Measurements from ENCODE around the gene LTC4S.

The LTC4S gene

DNA sequence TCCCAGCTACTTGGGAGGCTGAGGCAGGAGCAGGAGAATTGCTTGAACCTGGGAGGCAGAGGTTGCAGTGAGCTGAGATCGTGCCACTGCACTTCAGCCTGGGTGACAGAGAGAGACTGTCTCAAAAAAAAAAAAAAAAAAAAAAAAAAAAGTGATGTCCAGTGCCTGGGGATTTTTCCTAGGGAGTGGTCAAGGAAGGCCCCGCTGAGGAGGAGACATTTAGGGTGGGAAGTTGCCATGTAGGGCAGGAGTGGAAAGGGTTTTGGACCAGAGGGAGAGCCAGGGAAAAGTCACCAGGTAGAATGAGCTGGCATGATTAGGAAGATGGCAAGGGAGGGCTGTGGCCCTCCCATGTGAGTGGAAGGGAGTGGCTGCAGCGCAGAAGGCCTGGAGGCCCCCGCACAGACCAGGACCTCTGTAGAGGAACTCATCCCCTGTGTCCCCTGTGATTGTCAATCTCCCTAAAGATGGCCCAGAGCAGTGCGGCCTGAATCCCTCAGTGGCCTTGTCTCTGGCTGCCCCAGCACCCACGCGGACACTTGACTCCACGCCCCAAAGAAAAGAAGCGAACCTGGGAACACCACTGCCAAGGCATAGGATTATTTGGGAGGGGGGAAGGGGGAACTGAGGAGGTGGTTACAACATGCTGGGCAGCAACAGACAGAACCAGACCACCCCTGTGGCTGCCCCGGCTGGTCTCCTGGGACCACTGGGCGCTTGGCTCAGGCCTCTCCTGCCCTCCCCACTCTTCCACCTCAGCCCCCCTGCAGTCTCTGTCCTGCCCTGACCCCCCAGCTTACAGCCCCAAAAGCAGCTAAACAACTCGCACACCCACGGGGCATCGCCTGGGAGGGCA is 24.3 kb downstream of the LTC4S start:
- TF ChIP-seq EZH2 (IDR thresholded peaks at IDR 0.05; ENCODE audit: borderline replicate concordance, low read depth, low read length, severe bottlenecking) = no peak
- TF ChIP-seq, protein P1, sequence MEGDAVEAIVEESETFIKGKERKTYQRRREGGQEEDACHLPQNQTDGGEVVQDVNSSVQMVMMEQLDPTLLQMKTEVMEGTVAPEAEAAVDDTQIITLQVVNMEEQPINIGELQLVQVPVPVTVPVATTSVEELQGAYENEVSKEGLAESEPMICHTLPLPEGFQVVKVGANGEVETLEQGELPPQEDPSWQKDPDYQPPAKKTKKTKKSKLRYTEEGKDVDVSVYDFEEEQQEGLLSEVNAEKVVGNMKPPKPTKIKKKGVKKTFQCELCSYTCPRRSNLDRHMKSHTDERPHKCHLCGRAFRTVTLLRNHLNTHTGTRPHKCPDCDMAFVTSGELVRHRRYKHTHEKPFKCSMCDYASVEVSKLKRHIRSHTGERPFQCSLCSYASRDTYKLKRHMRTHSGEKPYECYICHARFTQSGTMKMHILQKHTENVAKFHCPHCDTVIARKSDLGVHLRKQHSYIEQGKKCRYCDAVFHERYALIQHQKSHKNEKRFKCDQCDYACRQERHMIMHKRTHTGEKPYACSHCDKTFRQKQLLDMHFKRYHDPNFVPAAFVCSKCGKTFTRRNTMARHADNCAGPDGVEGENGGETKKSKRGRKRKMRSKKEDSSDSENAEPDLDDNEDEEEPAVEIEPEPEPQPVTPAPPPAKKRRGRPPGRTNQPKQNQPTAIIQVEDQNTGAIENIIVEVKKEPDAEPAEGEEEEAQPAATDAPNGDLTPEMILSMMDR (IDR thresholded peaks at IDR 0.05; ENCODE audit: borderline replicate concordance, extremely low read depth, low read length, poor library complexity, severe bottlenecking) = no peak
- H3K27me3 ChIP-seq (ENCODE audit: insufficient read depth, low read length, poor library complexity) = no peaks in the 10 kb centered on the region
- H3K27ac ChIP-seq (ENCODE audit: low read length) = no peak overlapping the region
- no peak overlapping the region for H3K4me3 ChIP-seq (ENCODE audit: low read depth in 1 of 2, low read length in 2 of 2)
- H3K79me2 ChIP-seq (ENCODE audit: insufficient read depth, low read length) = peaks cover 20% of the 10 kb centered on the region
- ATAC-seq (ENCODE audit: insufficient read depth, low read depth) = no peak
- no peak overlapping the region for H3K9ac ChIP-seq (ENCODE audit: low read depth, low read length)
- peaks cover 24% of the 10 kb centered on the region for H3K4me1 ChIP-seq (ENCODE audit: insufficient read depth, low read length)
- peaks cover 9% of the 10 kb centered on the region for H3K36me3 ChIP-seq (ENCODE audit: insufficient read depth, low read length)
- peaks cover 9% of the 10 kb centered on the region for H4K20me1 ChIP-seq (ENCODE audit: insufficient read depth, low read length)
- H3K4me2 ChIP-seq (ENCODE audit: insufficient read depth, low read length) = no peak overlapping the region
- H2AFZ ChIP-seq (ENCODE audit: low read depth, low read length) = no peak overlapping the region
- DNase-seq = no peak
- H3K9me3 ChIP-seq (ENCODE audit: insufficient read depth, low read length, severe bottlenecking) = no peaks in the 10 kb centered on the region

DNA sequence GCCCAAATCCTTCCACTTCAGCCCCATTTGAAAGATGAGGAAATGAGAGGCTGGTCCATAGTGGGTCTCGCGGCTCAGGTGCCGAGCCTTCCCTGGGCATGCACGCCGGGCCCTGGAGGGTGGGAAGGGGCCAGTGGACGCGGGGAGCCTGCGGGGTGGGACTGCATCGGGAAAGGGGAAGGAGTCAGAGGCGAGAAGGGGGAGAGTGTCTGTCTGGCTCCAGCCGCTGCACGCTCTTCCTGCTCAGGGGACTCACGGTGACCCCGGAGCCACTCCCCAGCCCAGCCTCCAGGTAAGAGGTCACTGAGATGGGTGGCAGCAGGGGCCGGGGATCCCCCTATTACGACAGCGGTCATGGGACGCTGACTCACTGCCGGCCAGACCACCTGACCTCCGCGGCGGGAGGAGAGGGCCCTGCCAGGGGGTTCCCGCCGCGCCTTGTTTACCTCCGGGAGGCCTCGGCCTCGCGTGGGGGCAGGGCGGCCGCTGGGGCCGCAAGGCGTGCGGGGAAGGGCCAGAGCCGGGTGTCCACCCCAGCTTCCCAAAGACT is 25.0 kb downstream of the LTC4S start:
- TF ChIP-seq EZH2 (IDR thresholded peaks at IDR 0.05; ENCODE audit: borderline replicate concordance, low read depth, low read length, severe bottlenecking) = no peak
- ATAC-seq (ENCODE audit: insufficient read depth, low read depth) (no peak), DNase-seq (no peak)
- Histone ChIP-seq H3K4me2 (ENCODE audit: insufficient read depth, low read length) (no peak overlapping the region), H3K27ac (ENCODE audit: low read length) (no peak overlapping the region), H2AFZ (ENCODE audit: low read depth, low read length) (no peak overlapping the region), H3K27me3 (ENCODE audit: insufficient read depth, low read length, poor library complexity) (no peaks in the 10 kb centered on the region), H4K20me1 (ENCODE audit: insufficient read depth, low read length) (peaks cover 11% of the 10 kb centered on the region), H3K9me3 (ENCODE audit: insufficient read depth, low read length, severe bottlenecking) (no peaks in the 10 kb centered on the region), H3K9ac (ENCODE audit: low read depth, low read length) (no peak overlapping the region), H3K4me1 (ENCODE audit: insufficient read depth, low read length) (peaks cover 24% of the 10 kb centered on the region), H3K79me2 (ENCODE audit: insufficient read depth, low read length) (peaks cover 20% of the 10 kb centered on the region), H3K4me3 (ENCODE audit: low read depth in 1 of 2, low read length in 2 of 2) (no peak overlapping the region), H3K36me3 (ENCODE audit: insufficient read depth, low read length) (peaks cover 11% of the 10 kb centered on the region)

DNA sequence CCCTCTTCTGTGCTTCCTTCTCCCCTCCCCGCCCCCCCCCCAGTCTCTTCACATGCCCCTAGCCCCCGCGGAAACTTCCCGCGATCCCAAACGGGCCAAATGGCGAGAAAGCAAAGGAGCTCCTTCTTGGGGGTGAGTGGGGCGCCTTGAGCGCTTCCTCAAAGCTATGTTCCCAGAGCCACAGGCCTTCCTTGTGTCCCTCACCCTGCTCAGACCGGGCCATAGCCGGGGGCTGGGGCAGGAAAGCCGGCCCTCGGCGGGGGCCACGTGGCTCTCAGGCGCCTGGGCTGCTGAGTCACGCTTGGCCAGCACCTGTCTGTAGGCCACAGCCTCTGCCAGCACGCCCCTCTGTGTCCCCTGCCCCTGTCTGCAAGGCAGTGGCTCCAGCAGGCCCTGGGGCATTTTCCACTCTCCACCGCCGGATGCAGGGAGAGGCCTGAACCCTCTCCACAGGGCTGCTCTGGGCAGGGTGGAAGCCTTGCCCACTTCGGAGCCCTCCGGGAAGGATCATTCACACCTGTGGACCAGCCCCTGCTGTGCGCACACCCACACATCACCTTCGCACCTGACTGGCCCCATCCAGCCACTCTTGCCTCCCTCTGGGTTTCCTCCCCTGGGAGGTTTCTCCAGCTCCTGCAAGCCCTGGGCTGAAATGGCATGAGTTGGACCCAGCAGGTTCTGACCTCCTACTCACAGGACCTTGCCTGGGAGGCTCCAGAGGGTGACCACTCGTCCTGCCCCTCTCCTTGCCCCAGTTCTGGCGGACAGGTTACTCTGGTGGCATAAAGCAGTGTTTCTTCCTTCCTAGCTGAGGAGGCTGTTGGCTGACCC is 25.7 kb downstream of the LTC4S start:
- Histone ChIP-seq H2AFZ (ENCODE audit: low read depth, low read length) (no peak overlapping the region), H3K4me1 (ENCODE audit: insufficient read depth, low read length) (peaks cover 24% of the 10 kb centered on the region), H3K79me2 (ENCODE audit: insufficient read depth, low read length) (peaks cover 20% of the 10 kb centered on the region), H3K4me3 (ENCODE audit: low read depth in 1 of 2, low read length in 2 of 2) (peak overlapping the region in 1 of 2 experiments; percentile 80; a peak in 1 of 4 replicates), H3K9me3 (ENCODE audit: insufficient read depth, low read length, severe bottlenecking) (no peaks in the 10 kb centered on the region), H3K4me2 (ENCODE audit: insufficient read depth, low read length) (peak overlapping the region; percentile 78), H3K36me3 (ENCODE audit: insufficient read depth, low read length) (peaks cover 18% of the 10 kb centered on the region), H3K27ac (ENCODE audit: low read length) (peak overlapping the region; percentile 76; the same call in 1 of the 2 replicates), H3K9ac (ENCODE audit: low read depth, low read length) (no peak overlapping the region), H4K20me1 (ENCODE audit: insufficient read depth, low read length) (peaks cover 11% of the 10 kb centered on the region), H3K27me3 (ENCODE audit: insufficient read depth, low read length, poor library complexity) (no peaks in the 10 kb centered on the region)
- TF ChIP-seq, protein P1 (IDR thresholded peaks at IDR 0.05; ENCODE audit: borderline replicate concordance, extremely low read depth, low read length, poor library complexity, severe bottlenecking) = no peak
- no peak for TF ChIP-seq EZH2 (IDR thresholded peaks at IDR 0.05; ENCODE audit: borderline replicate concordance, low read depth, low read length, severe bottlenecking)
- DNase-seq = no peak
- ATAC-seq (ENCODE audit: insufficient read depth, low read depth) = no peak
